ENCODE results near the gene PET100. TPM values are rescaled to one million over a fixed set of nuclear protein-coding genes. Genes with fewer than 3 reads are reported as not detected.

PET100 gene
- total RNA-seq, 2 donors from 2014 or later, result 149 to 182 TPM

- Histone ChIP-seq H3K9ac (ENCODE audit: extremely low read depth, low read length, poor library complexity, severe bottlenecking) (no peak overlapping the region), H3K9me3 (ENCODE audit: control insufficient read depth, low read length) (no peaks in the 10 kb centered on the region), H3K27me3 (ENCODE audit: control insufficient read depth, insufficient read depth, low read length, poor library complexity, severe bottlenecking) (no peaks in the 10 kb centered on the region), H3K27ac (ENCODE audit: low read depth, low read length) (no peak overlapping the region), H3K36me3 (ENCODE audit: control insufficient read depth, insufficient read depth, low read length) (peaks cover 18% of the 10 kb centered on the region), H3K4me3 (ENCODE audit: low read length) (no peak overlapping the region), H3K4me1 (ENCODE audit: control insufficient read depth, insufficient read depth, low read length) (no peaks in the 10 kb centered on the region)
- no peaks in the 10 kb centered on the region for H3K27me3 Mint-ChIP-seq (ENCODE audit: insufficient read depth)
- 90 to 93% methylated on average over 6 to 12 of the region's 14 CpGs for WGBS, 2 experiments (ENCODE audit: insufficient coverage in 1 of 2, insufficient read length in 1 of 2)
- DNase-seq, result peak; percentile 88
- no peak overlapping the region for H3K4me3 Mint-ChIP-seq
- TF ChIP-seq CTCF (conservative IDR thresholded peaks at IDR 0.05), result no peak
- peaks cover 45% of the 10 kb centered on the region for H3K36me3 Mint-ChIP-seq (ENCODE audit: low read depth)
- peaks cover 5% of the 10 kb centered on the region for H3K4me1 Mint-ChIP-seq
- no peak overlapping the region for H3K27ac Mint-ChIP-seq
- H3K9me3 Mint-ChIP-seq, result peaks cover 3% of the 10 kb centered on the region
Observed at GRCh38 chr19:7605490-7606222, 23.9 kb upstream of the PET100 start.

- Histone ChIP-seq H3K27me3 (ENCODE audit: control insufficient read depth, insufficient read depth, low read length, poor library complexity, severe bottlenecking) (no peaks in the 10 kb centered on the region), H3K4me3 (ENCODE audit: low read length) (no peak overlapping the region), H3K9me3 (ENCODE audit: control insufficient read depth, low read length) (no peaks in the 10 kb centered on the region), H3K9ac (ENCODE audit: extremely low read depth, low read length, poor library complexity, severe bottlenecking) (no peak overlapping the region), H3K27ac (ENCODE audit: low read depth, low read length) (no peak overlapping the region), H3K36me3 (ENCODE audit: control insufficient read depth, insufficient read depth, low read length) (peaks cover 18% of the 10 kb centered on the region), H3K4me1 (ENCODE audit: control insufficient read depth, insufficient read depth, low read length) (no peaks in the 10 kb centered on the region)
- Mint-ChIP-seq H3K27me3 (ENCODE audit: insufficient read depth) (no peaks in the 10 kb centered on the region), H3K36me3 (ENCODE audit: low read depth) (peaks cover 49% of the 10 kb centered on the region), H3K4me3 (no peak overlapping the region), H3K4me1 (peaks cover 5% of the 10 kb centered on the region), H3K27ac (no peak overlapping the region), H3K9me3 (peaks cover 3% of the 10 kb centered on the region)
- TF ChIP-seq CTCF (conservative IDR thresholded peaks at IDR 0.05), result no peak
- 95 to 97% methylated on average over 11 to 17 of the region's 17 CpGs for WGBS, 2 experiments (ENCODE audit: insufficient coverage in 1 of 2, insufficient read length in 1 of 2)
- DNase-seq, result no peak
Observed at GRCh38 chr19:7606289-7606688, 23.3 kb upstream of the PET100 start.

- Histone ChIP-seq H3K9ac (ENCODE audit: extremely low read depth, low read length, poor library complexity, severe bottlenecking) (no peak overlapping the region), H3K27me3 (ENCODE audit: control insufficient read depth, insufficient read depth, low read length, poor library complexity, severe bottlenecking) (no peaks in the 10 kb centered on the region), H3K36me3 (ENCODE audit: control insufficient read depth, insufficient read depth, low read length) (peaks cover 18% of the 10 kb centered on the region), H3K9me3 (ENCODE audit: control insufficient read depth, low read length) (no peaks in the 10 kb centered on the region), H3K27ac (ENCODE audit: low read depth, low read length) (no peak overlapping the region), H3K4me1 (ENCODE audit: control insufficient read depth, insufficient read depth, low read length) (no peaks in the 10 kb centered on the region), H3K4me3 (ENCODE audit: low read length) (no peak overlapping the region)
- Mint-ChIP-seq H3K4me1 (peaks cover under 1% of the 10 kb centered on the region), H3K4me3 (no peak overlapping the region), H3K9me3 (peaks cover 3% of the 10 kb centered on the region), H3K36me3 (ENCODE audit: low read depth) (peaks cover 47% of the 10 kb centered on the region), H3K27me3 (ENCODE audit: insufficient read depth) (no peaks in the 10 kb centered on the region), H3K27ac (no peak overlapping the region)
- no peak for TF ChIP-seq CTCF (conservative IDR thresholded peaks at IDR 0.05)
- WGBS, 2 experiments (ENCODE audit: insufficient coverage in 1 of 2, insufficient read length in 1 of 2), result 86 to 100% methylated on average over 1 to 6 of the region's 10 CpGs
- no peak for DNase-seq
Observed at GRCh38 chr19:7607212-7607873, 22.2 kb upstream of the PET100 start.

Measured in endodermal cell (in vitro differentiated cells).